Measurements from ENCODE around the gene RYR1. TPM values are rescaled to one million over a fixed set of nuclear protein-coding genes. Genes with fewer than 3 reads are reported as not detected.

The RYR1 gene
- total and polyA plus RNA-seq, 2 of the 8 experiments (the other 6 are each of a cell fraction or from before 2014, with no cell fraction given) = 5.8 to 11.8 TPM

- TF ChIP-seq SIRT6 (IDR thresholded peaks at IDR 0.05; ENCODE audit: low read length) = no peak
- H3K79me2 ChIP-seq (ENCODE audit: control insufficient read depth in 1 of 2, insufficient read depth in 2 of 2, low read length in 2 of 2) = no peaks in the 10 kb centered on the region
- ChIA-PET POLR2A (ENCODE audit: partially characterized antibody) (no interaction called here), CTCF (ENCODE audit: partially characterized antibody) (interaction anchor here (1.1 to 2.6 kb wide), 7 partner anchors 28 to 202 kb away, joined by 3 to 23 read pairs (median 5); partner anchors contain the start of gene PSMD8)
- no peaks in the 10 kb centered on the region for H3K79me1 ChIP-seq (ENCODE audit: low read depth, low read length)
- H4K8ac ChIP-seq (ENCODE audit: extremely low read depth, insufficient read depth, low read length) = no peak overlapping the region
- FAIRE-seq = no peak
- H3K23me2 ChIP-seq (ENCODE audit: low read depth, low read length) = no peaks in the 10 kb centered on the region
- H4K5ac ChIP-seq (ENCODE audit: insufficient read length, low read depth, low read length) = no peak overlapping the region
- H3K4me1 ChIP-seq (replicated peaks in 1 of 4; ENCODE audit: control insufficient read depth in 3 of 4, insufficient read depth in 4 of 4, low read length in 3 of 4) = no peaks in the 10 kb centered on the region
- peaks cover 0 to 9% (median 1%) of the 10 kb centered on the region in 4 experiments; a peak in 3 of 8 replicates for H3K36me3 ChIP-seq (ENCODE audit: control insufficient read depth in 2 of 4, insufficient read depth in 4 of 4, low read length in 3 of 4)
- H2AFZ ChIP-seq (ENCODE audit: low read length) = no peak overlapping the region
- 91% methylated on average over 6 of the region's 6 CpGs; no CpG with 5 or more reads in 1 of the 2 experiments for WGBS, 2 experiments (ENCODE audit: extremely low coverage in 1 of 2, insufficient coverage in 1 of 2, insufficient read length in 1 of 2, insufficient replicate concordance in 2 of 2, low coverage in 1 of 2, low lambda C conversion rate in 2 of 2, missing lambda C conversion rate in 1 of 2)
- no peak overlapping the region for H3K4me3 ChIP-seq (ENCODE audit: extremely low read depth in 1 of 4, insufficient read depth in 2 of 4, low read depth in 3 of 4, low read length in 4 of 4)
- no peak overlapping the region for H3K9ac ChIP-seq (replicated peaks in 1 of 4; ENCODE audit: extremely low read depth in 1 of 4, low read depth in 3 of 4, low read length in 3 of 4)
- H2BK120ac ChIP-seq (replicated peaks; ENCODE audit: low read depth, low read length) = no peak overlapping the region
- H3K27ac ChIP-seq (ENCODE audit: low read depth, low read length) = no peak overlapping the region
- H3K4me2 ChIP-seq (ENCODE audit: insufficient read depth in 1 of 2, low read depth in 2 of 2, low read length in 2 of 2) = no peak overlapping the region
- no peak overlapping the region for H3K14ac ChIP-seq (ENCODE audit: insufficient read length)
- H2AK5ac ChIP-seq (ENCODE audit: low read depth, low read length) = no peak overlapping the region
- no peak overlapping the region for H3K4ac ChIP-seq (replicated peaks; ENCODE audit: insufficient read length, low read depth, low read length)
- no peak overlapping the region for H2BK5ac ChIP-seq (ENCODE audit: low read depth, low read length)
- no peak for DNase-seq (ENCODE audit: low read depth in 1 of 2, low spot score in 2 of 2)
- H3K56ac ChIP-seq (replicated peaks; ENCODE audit: insufficient read length, low read depth, low read length) = no peak overlapping the region
- peaks cover 0 to 2% of the 10 kb centered on the region in 2 experiments for H4K20me1 ChIP-seq (replicated peaks in 1 of 2; ENCODE audit: control insufficient read depth in 1 of 2, insufficient read depth in 2 of 2, low read length in 2 of 2)
- no peak overlapping the region for H2BK20ac ChIP-seq (ENCODE audit: low read length)
- H3K18ac ChIP-seq (ENCODE audit: extremely low read depth, low read length) = no peak overlapping the region
- no peak overlapping the region for H4K91ac ChIP-seq (replicated peaks; ENCODE audit: insufficient read length, low read length)
- no peaks in the 10 kb centered on the region for H3K27me3 ChIP-seq (replicated peaks in 1 of 4; ENCODE audit: control insufficient read depth in 3 of 4, extremely low read depth in 1 of 4, insufficient read depth in 3 of 4, low read length in 3 of 4)
- no peaks in the 10 kb centered on the region for H3K9me3 ChIP-seq (ENCODE audit: insufficient read depth in 2 of 2, low read depth in 1 of 2, low read length in 1 of 2)
- no peak overlapping the region for H2BK15ac ChIP-seq (ENCODE audit: low read length)
- H3K23ac ChIP-seq (ENCODE audit: insufficient read length) = no peak overlapping the region
- no peak overlapping the region for H2BK12ac ChIP-seq (ENCODE audit: low read depth, low read length)
These were observed 83.3 kb downstream of the RYR1 start for GRCh38 chr19:38516802-38517201.
